Activated CD4-positive, alpha-beta memory T cell treated with anti-CD3 and anti-CD28 coated beads for 36 hours (primary cell): ENCODE results near the gene EMILIN3. TPM values are rescaled to one million over a fixed set of nuclear protein-coding genes. Genes with fewer than 3 reads are reported as not detected.

Experiments
- CTCF ChIA-PET: fragments of 350-600 bp; sonication (Branson Sonifier 250); formaldehyde crosslinking; loops from one replicate; lab custom pipeline; 2021; ENCODE audit warnings: antibody characterized with exemption, inconsistent platforms; lab: Charles Lee
- POLR2A ChIA-PET: fragments of 350-600 bp; sonication (Branson Sonifier 250); formaldehyde crosslinking; loops from one replicate; lab custom pipeline; 2021; ENCODE audit warnings: antibody characterized with exemption; lab: Charles Lee
- DNase-seq: peaks from one replicate; pipeline ENCODE4 v3.0.0-alpha.2; 2020
- H3K27ac Mint-ChIP-seq: one replicate; pipeline ENCODE4 v1.8.0; 2021; ENCODE audit warnings: mixed read lengths
- H3K27me3 Mint-ChIP-seq: one replicate; pipeline ENCODE4 v1.8.0; 2021; ENCODE audit warnings: mixed read lengths
- H3K36me3 Mint-ChIP-seq: one replicate; pipeline ENCODE4 v1.8.0; 2021; ENCODE audit warnings: mixed read lengths
- H3K4me1 Mint-ChIP-seq: one replicate; pipeline ENCODE4 v1.8.0; 2021; ENCODE audit warnings: low read depth, mixed read lengths
- H3K4me3 Mint-ChIP-seq: one replicate; pipeline ENCODE4 v1.8.0; 2021; ENCODE audit warnings: mild to moderate bottlenecking, mixed read lengths
- H3K9me3 Mint-ChIP-seq: one replicate; pipeline ENCODE4 v1.8.0; 2021; ENCODE audit warnings: mixed read lengths
- intact Hi-C: fragments of 100-400 bp; cut with micrococcal nuclease; formaldehyde crosslinking; loops from one replicate; pipeline ENCODE4 v1.15.1; 2023
- total RNA-seq, 2 experiments: library from RNA; stranded (reverse); gene quantifications; one replicate each; pipeline ENCODE4 v1.2.3, GENCODE V29; 2021

Gene EMILIN3
- total RNA-seq: not detected

- ChIA-PET POLR2A (no interaction called here), CTCF (no interaction called here)
- no peak within 1 kb of the TSS for H3K27ac Mint-ChIP-seq
- H3K9me3 Mint-ChIP-seq: peaks cover 8% of the 10 kb centered on the region
- peaks cover 39% of the 10 kb centered on the region for H3K27me3 Mint-ChIP-seq
- intact Hi-C loops: no loop called here
- H3K4me1 Mint-ChIP-seq: no peaks in the 10 kb centered on the region
- H3K36me3 Mint-ChIP-seq: peaks cover 3% of the 10 kb centered on the region
- peak within 1 kb of the TSS; percentile 4 for H3K4me3 Mint-ChIP-seq
- no peak for DNase-seq
Measured at GRCh38 chr20:41366546-41367392, at the start of gene EMILIN3. EMILIN3 (minus strand) TSS chr20:41366818; CDS start chr20:41366634, 184 bp downstream.

GRCh38 chr20:41415191-41415590 is 48.6 kb upstream of the EMILIN3 start:
- CTCF ChIA-PET: interaction anchor here (1.2 kb wide), 1 partner anchor 446 kb away, joined by 4 read pairs; no protein-coding TSS in a partner anchor
- H3K36me3 Mint-ChIP-seq: peaks cover 34% of the 10 kb centered on the region
- no peak overlapping the region for H3K4me3 Mint-ChIP-seq
- no peak overlapping the region for H3K27ac Mint-ChIP-seq
- DNase-seq: no peak
- H3K4me1 Mint-ChIP-seq: no peaks in the 10 kb centered on the region
- intact Hi-C loops: no loop called here
- POLR2A ChIA-PET: no interaction called here
- no peaks in the 10 kb centered on the region for H3K9me3 Mint-ChIP-seq
- H3K27me3 Mint-ChIP-seq: no peaks in the 10 kb centered on the region

- ChIA-PET CTCF (interaction anchor here (1.0 kb wide), 1 partner anchor 447 kb away, joined by 3 read pairs; no protein-coding TSS in a partner anchor), POLR2A (no interaction called here)
- peaks cover 35% of the 10 kb centered on the region for H3K36me3 Mint-ChIP-seq
- intact Hi-C loops: no loop called here
- H3K27ac Mint-ChIP-seq: no peak overlapping the region
- no peak for DNase-seq
- no peak overlapping the region for H3K4me3 Mint-ChIP-seq
- peaks cover 11% of the 10 kb centered on the region for H3K4me1 Mint-ChIP-seq
- no peaks in the 10 kb centered on the region for H3K27me3 Mint-ChIP-seq
- no peaks in the 10 kb centered on the region for H3K9me3 Mint-ChIP-seq
Measured at GRCh38 chr20:41413169-41413568, 46.6 kb upstream of the EMILIN3 start.

- ChIA-PET POLR2A (no interaction called here), CTCF (no interaction called here)
- intact Hi-C loops: no loop called here
- H3K4me1 Mint-ChIP-seq: peaks cover 11% of the 10 kb centered on the region
- H3K4me3 Mint-ChIP-seq: no peak overlapping the region
- no peak for DNase-seq
- H3K9me3 Mint-ChIP-seq: no peaks in the 10 kb centered on the region
- no peaks in the 10 kb centered on the region for H3K27me3 Mint-ChIP-seq
- H3K27ac Mint-ChIP-seq: no peak overlapping the region
- peaks cover 32% of the 10 kb centered on the region for H3K36me3 Mint-ChIP-seq
Measured at GRCh38 chr20:41412324-41413120, 45.9 kb upstream of the EMILIN3 start.

GRCh38 chr20:41411391-41411847 is 44.8 kb upstream of the EMILIN3 start:
- POLR2A ChIA-PET: no interaction called here
- intact Hi-C loops: no loop called here
- Mint-ChIP-seq H3K9me3 (no peaks in the 10 kb centered on the region), H3K36me3 (peaks cover 35% of the 10 kb centered on the region), H3K27me3 (no peaks in the 10 kb centered on the region), H3K4me1 (peaks cover 11% of the 10 kb centered on the region), H3K27ac (no peak overlapping the region), H3K4me3 (no peak overlapping the region)
- DNase-seq: no peak
- CTCF ChIA-PET: interaction anchor here (1.5 kb wide), 1 partner anchor 12 kb away, joined by 3 read pairs; no protein-coding TSS in a partner anchor

- Mint-ChIP-seq H3K9me3 (no peaks in the 10 kb centered on the region), H3K36me3 (peaks cover 27% of the 10 kb centered on the region), H3K27ac (no peak overlapping the region), H3K27me3 (no peaks in the 10 kb centered on the region), H3K4me1 (peaks cover 11% of the 10 kb centered on the region), H3K4me3 (no peak overlapping the region)
- DNase-seq: no peak
- ChIA-PET CTCF (interaction anchor here (1.2 kb wide), 1 partner anchor 69 kb away, joined by 3 read pairs; no protein-coding TSS in a partner anchor), POLR2A (no interaction called here)
- intact Hi-C loops: no loop called here
Measured at GRCh38 chr20:41408986-41409385, 42.4 kb upstream of the EMILIN3 start.

GRCh38 chr20:41408156-41408794 is 41.7 kb upstream of the EMILIN3 start:
- H3K27me3 Mint-ChIP-seq: no peaks in the 10 kb centered on the region
- ChIA-PET POLR2A (no interaction called here), CTCF (interaction anchor here (1.2 kb wide), 1 partner anchor 69 kb away, joined by 3 read pairs; no protein-coding TSS in a partner anchor)
- no peak overlapping the region for H3K27ac Mint-ChIP-seq
- no peak overlapping the region for H3K4me3 Mint-ChIP-seq
- H3K36me3 Mint-ChIP-seq: peaks cover 25% of the 10 kb centered on the region
- intact Hi-C loops: no loop called here
- H3K4me1 Mint-ChIP-seq: peaks cover 11% of the 10 kb centered on the region
- no peaks in the 10 kb centered on the region for H3K9me3 Mint-ChIP-seq
- DNase-seq: no peak

GRCh38 chr20:41407607-41408006 is 41.0 kb upstream of the EMILIN3 start:
- Mint-ChIP-seq H3K4me3 (no peak overlapping the region), H3K4me1 (peaks cover 11% of the 10 kb centered on the region), H3K36me3 (peaks cover 25% of the 10 kb centered on the region), H3K9me3 (no peaks in the 10 kb centered on the region), H3K27ac (no peak overlapping the region), H3K27me3 (no peaks in the 10 kb centered on the region)
- DNase-seq: no peak
- ChIA-PET POLR2A (no interaction called here), CTCF (no interaction called here)
- intact Hi-C loops: no loop called here

GRCh38 chr20:41406896-41407444 is 40.4 kb upstream of the EMILIN3 start:
- ChIA-PET CTCF (no interaction called here), POLR2A (no interaction called here)
- no peaks in the 10 kb centered on the region for H3K27me3 Mint-ChIP-seq
- intact Hi-C loops: no loop called here
- H3K27ac Mint-ChIP-seq: no peak overlapping the region
- no peak for DNase-seq
- H3K9me3 Mint-ChIP-seq: no peaks in the 10 kb centered on the region
- peaks cover 27% of the 10 kb centered on the region for H3K36me3 Mint-ChIP-seq
- H3K4me3 Mint-ChIP-seq: no peak overlapping the region
- H3K4me1 Mint-ChIP-seq: peaks cover 11% of the 10 kb centered on the region

- Mint-ChIP-seq H3K36me3 (peaks cover 26% of the 10 kb centered on the region), H3K27me3 (no peaks in the 10 kb centered on the region), H3K4me1 (peaks cover 11% of the 10 kb centered on the region), H3K27ac (no peak overlapping the region), H3K4me3 (no peak overlapping the region), H3K9me3 (no peaks in the 10 kb centered on the region)
- ChIA-PET CTCF (no interaction called here), POLR2A (no interaction called here)
- intact Hi-C loops: no loop called here
- no peak for DNase-seq
Measured at GRCh38 chr20:41406353-41406752, 39.7 kb upstream of the EMILIN3 start.

GRCh38 chr20:41405436-41405835 is 38.8 kb upstream of the EMILIN3 start:
- CTCF ChIA-PET: no interaction called here
- Mint-ChIP-seq H3K4me3 (no peak overlapping the region), H3K27me3 (no peaks in the 10 kb centered on the region), H3K9me3 (no peaks in the 10 kb centered on the region), H3K36me3 (peaks cover 22% of the 10 kb centered on the region), H3K27ac (no peak overlapping the region), H3K4me1 (peaks cover 11% of the 10 kb centered on the region)
- intact Hi-C loops: no loop called here
- no peak for DNase-seq
- POLR2A ChIA-PET: no interaction called here
